ENCODE measurements around the gene VIPR1.

Gene VIPR1

GRCh38 chr3:42562047-42562907 is 59.8 kb downstream of the VIPR1 start:
- no peak for TF ChIP-seq ZNF8 (CRISPR knock-in tag; IDR thresholded peaks at IDR 0.05)
- no peak for ATAC-seq

GRCh38 chr3:42569593-42570142 is 67.2 kb downstream of the VIPR1 start:
- TF ChIP-seq POU6F1 (CRISPR knock-in tag; IDR thresholded peaks at IDR 0.05; ENCODE audit: borderline replicate concordance, low read depth) (no peak), ZNF8 (CRISPR knock-in tag; IDR thresholded peaks at IDR 0.05) (no peak), CSDC2 (CRISPR knock-in tag; IDR thresholded peaks at IDR 0.05) (no peak), TSHZ2 (CRISPR knock-in tag; IDR thresholded peaks at IDR 0.05) (no peak), TOX (CRISPR knock-in tag; IDR thresholded peaks at IDR 0.05; ENCODE audit: borderline replicate concordance) (no peak), ZNF70 (CRISPR knock-in tag; IDR thresholded peaks at IDR 0.05) (no peak)
- no peak for ATAC-seq

GRCh38 chr3:42572278-42572677 is 69.8 kb downstream of the VIPR1 start:
- peak; percentile 98 for ATAC-seq
- TF ChIP-seq ISL1 (CRISPR knock-in tag; IDR thresholded peaks at IDR 0.05) = no peak
- TF ChIP-seq ZNF70 (CRISPR knock-in tag; IDR thresholded peaks at IDR 0.05) = no peak
- no peak for TF ChIP-seq CREB5 (CRISPR knock-in tag; IDR thresholded peaks at IDR 0.05; ENCODE audit: low read depth)

GRCh38 chr3:42575137-42575741 is 72.8 kb downstream of the VIPR1 start:
- TF ChIP-seq ZNF565 (CRISPR knock-in tag; conservative IDR thresholded peaks at IDR 0.05; ENCODE audit: low read depth) = no peak
- no peak for TF ChIP-seq CSRNP3 (CRISPR knock-in tag; IDR thresholded peaks at IDR 0.05)
- TF ChIP-seq ZNF8 (CRISPR knock-in tag; IDR thresholded peaks at IDR 0.05) = no peak
- no peak for TF ChIP-seq ZFP3 (CRISPR knock-in tag; IDR thresholded peaks at IDR 0.05)
- TF ChIP-seq ESRRG (CRISPR knock-in tag; IDR thresholded peaks at IDR 0.05) = no peak
- no peak for TF ChIP-seq ARNTL (CRISPR knock-in tag; IDR thresholded peaks at IDR 0.05; ENCODE audit: borderline replicate concordance, low read depth)
- no peak for TF ChIP-seq CREB5 (CRISPR knock-in tag; IDR thresholded peaks at IDR 0.05; ENCODE audit: low read depth)
- no peak for TF ChIP-seq ZNF70 (CRISPR knock-in tag; IDR thresholded peaks at IDR 0.05)
- TF ChIP-seq TCF4 (CRISPR knock-in tag; IDR thresholded peaks at IDR 0.05; ENCODE audit: borderline replicate concordance) = no peak
- no peak for TF ChIP-seq ZFP30 (CRISPR knock-in tag; IDR thresholded peaks at IDR 0.05)
- no peak for TF ChIP-seq OSR1 (CRISPR knock-in tag; IDR thresholded peaks at IDR 0.05)
- no peak for TF ChIP-seq ZC3H10 (CRISPR knock-in tag; IDR thresholded peaks at IDR 0.05)
- ATAC-seq = no peak

All from SK-N-SH treated with all-trans-retinoic acid at 6 μM for 48 hours (cell line).